Measurements from ENCODE around the gene NKD1. TPM values are rescaled to one million over a fixed set of nuclear protein-coding genes. Genes with fewer than 3 reads are reported as not detected.

NKD1 gene
- total RNA-seq, 2 experiments from 2014 or later, result 0.04 to 0.06 TPM

DNA sequence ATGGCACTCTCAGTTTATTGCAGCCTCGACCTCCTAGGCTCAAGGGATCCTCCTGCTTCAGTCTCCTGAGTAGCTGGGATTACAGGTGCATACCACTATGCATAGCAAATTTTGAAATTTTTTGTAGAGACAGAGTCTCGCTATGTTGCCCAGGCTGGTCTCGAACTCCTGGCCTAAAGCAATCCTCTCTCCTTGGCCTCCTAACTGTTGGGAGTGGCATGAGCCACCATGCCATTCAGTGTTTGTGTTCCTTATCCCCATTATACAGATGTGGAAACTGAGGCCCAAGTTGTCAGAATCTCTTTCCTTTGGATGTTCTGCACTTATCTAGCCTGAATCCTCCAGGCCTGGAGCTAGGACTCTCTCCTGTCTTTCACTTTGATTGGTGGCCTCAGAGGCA lies 40.8 kb upstream of the NKD1 start:
- H4K20me1 ChIP-seq (ENCODE audit: insufficient read depth, low read length), result no peaks in the 10 kb centered on the region
- no peak overlapping the region for H3K27ac ChIP-seq (ENCODE audit: low read depth, low read length, poor library complexity, severe bottlenecking)
- H3K9me2 ChIP-seq (ENCODE audit: insufficient read depth, low read length), result no peaks in the 10 kb centered on the region
- ChIA-PET POLR2A (no interaction called here), CTCF (ENCODE audit: unreplicated experiment) (interaction anchor here (0.6 kb wide), 1 partner anchor 22 kb away, joined by 3 read pairs; no protein-coding TSS in a partner anchor)
- DNase-seq (ENCODE audit: low spot score), result no peak
- intact Hi-C loops (cut with micrococcal nuclease; ENCODE audit: unreplicated experiment), result loop anchor here (10.0 kb wide), 1 partner anchor 133 kb away; no protein-coding TSS in a partner anchor
- no peak overlapping the region for H3K4me3 ChIP-seq (ENCODE audit: low read depth, low read length, poor library complexity, severe bottlenecking)
- no TSS peak for BruUV-seq (replicated peaks)
- H3K4me2 ChIP-seq (ENCODE audit: low read length), result no peak overlapping the region
- no peaks in the 10 kb centered on the region for H3K79me2 ChIP-seq (ENCODE audit: insufficient read depth, low read depth, low read length)
- H3K36me3 ChIP-seq (ENCODE audit: insufficient read depth, low read length), result no peaks in the 10 kb centered on the region
- no peak overlapping the region for H2AFZ ChIP-seq (ENCODE audit: low read length)
- TF ChIP-seq EZH2phosphoT487 (IDR thresholded peaks at IDR 0.05; ENCODE audit: borderline replicate concordance, low read depth, low read length), result no peak
- TF ChIP-seq, protein P1, sequence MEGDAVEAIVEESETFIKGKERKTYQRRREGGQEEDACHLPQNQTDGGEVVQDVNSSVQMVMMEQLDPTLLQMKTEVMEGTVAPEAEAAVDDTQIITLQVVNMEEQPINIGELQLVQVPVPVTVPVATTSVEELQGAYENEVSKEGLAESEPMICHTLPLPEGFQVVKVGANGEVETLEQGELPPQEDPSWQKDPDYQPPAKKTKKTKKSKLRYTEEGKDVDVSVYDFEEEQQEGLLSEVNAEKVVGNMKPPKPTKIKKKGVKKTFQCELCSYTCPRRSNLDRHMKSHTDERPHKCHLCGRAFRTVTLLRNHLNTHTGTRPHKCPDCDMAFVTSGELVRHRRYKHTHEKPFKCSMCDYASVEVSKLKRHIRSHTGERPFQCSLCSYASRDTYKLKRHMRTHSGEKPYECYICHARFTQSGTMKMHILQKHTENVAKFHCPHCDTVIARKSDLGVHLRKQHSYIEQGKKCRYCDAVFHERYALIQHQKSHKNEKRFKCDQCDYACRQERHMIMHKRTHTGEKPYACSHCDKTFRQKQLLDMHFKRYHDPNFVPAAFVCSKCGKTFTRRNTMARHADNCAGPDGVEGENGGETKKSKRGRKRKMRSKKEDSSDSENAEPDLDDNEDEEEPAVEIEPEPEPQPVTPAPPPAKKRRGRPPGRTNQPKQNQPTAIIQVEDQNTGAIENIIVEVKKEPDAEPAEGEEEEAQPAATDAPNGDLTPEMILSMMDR (conservative IDR thresholded peaks at IDR 0.05; ENCODE audit: low read length), result no peak
- H3K4me1 ChIP-seq (ENCODE audit: insufficient read depth, low read length, poor library complexity, severe bottlenecking), result no peaks in the 10 kb centered on the region
- H3K9me3 ChIP-seq (ENCODE audit: low read length), result no peaks in the 10 kb centered on the region

DNA sequence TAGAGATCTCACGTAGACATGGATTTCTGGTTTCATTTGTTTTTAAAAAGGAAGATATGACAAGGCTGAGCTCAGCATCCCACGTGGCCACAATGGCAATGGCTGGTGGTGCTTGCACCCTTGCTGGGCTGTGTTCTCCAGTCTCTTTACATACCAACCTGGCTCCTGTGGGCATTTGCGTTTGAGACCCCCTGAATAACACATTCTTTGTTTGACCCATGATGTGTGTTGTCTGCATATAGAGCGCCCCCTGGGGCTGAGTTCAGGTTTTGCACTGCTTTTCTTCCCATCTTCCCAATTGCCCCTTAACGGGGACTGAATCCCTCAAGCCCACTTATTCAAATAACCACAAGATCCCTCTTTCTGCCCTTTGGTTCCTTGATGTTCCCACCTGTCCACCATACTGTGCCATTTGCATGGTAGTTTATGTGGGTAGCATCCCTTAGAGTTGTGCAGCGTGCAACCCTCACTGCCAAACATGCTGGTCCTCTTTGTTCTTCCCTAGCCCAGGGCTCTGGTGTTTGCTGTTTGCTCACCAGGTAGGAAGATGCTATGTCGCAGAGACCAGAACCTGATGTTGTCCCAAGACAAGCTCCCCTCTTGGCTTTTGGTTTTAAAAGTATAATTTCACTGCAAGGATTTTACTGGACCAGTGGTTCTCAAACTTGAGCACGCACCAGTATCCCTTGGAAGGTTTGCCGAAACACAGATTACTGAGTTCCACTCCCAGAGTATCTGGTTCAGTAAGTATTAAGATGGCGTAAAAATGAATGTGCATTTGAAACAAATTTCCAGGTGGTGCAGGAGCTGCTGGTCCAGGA lies 38.5 kb upstream of the NKD1 start:
- no TSS peak for BruUV-seq (replicated peaks)
- ChIA-PET CTCF (ENCODE audit: unreplicated experiment) (interaction anchor here (0.6 kb wide), 1 partner anchor 791 kb away, joined by 3 read pairs; no protein-coding TSS in a partner anchor), POLR2A (no interaction called here)
- intact Hi-C loops (cut with micrococcal nuclease; ENCODE audit: unreplicated experiment), result loop anchor here (10.0 kb wide), 2 partner anchors 135 to 295 kb away; no protein-coding TSS in a partner anchor
- H3K4me1 ChIP-seq (ENCODE audit: insufficient read depth, low read length, poor library complexity, severe bottlenecking), result no peaks in the 10 kb centered on the region
- TF ChIP-seq, protein P1 (conservative IDR thresholded peaks at IDR 0.05; ENCODE audit: low read length), result peak; percentile 89
- no peak for TF ChIP-seq EZH2phosphoT487 (IDR thresholded peaks at IDR 0.05; ENCODE audit: borderline replicate concordance, low read depth, low read length)
- no peaks in the 10 kb centered on the region for H4K20me1 ChIP-seq (ENCODE audit: insufficient read depth, low read length)
- no peak overlapping the region for H3K4me2 ChIP-seq (ENCODE audit: low read length)
- no peaks in the 10 kb centered on the region for H3K9me3 ChIP-seq (ENCODE audit: low read length)
- H3K36me3 ChIP-seq (ENCODE audit: insufficient read depth, low read length), result no peaks in the 10 kb centered on the region
- H3K27ac ChIP-seq (ENCODE audit: low read depth, low read length, poor library complexity, severe bottlenecking), result no peak overlapping the region
- DNase-seq (ENCODE audit: low spot score), result peak; percentile 35
- H2AFZ ChIP-seq (ENCODE audit: low read length), result no peak overlapping the region
- no peaks in the 10 kb centered on the region for H3K9me2 ChIP-seq (ENCODE audit: insufficient read depth, low read length)
- H3K79me2 ChIP-seq (ENCODE audit: insufficient read depth, low read depth, low read length), result no peaks in the 10 kb centered on the region
- no peak overlapping the region for H3K4me3 ChIP-seq (ENCODE audit: low read depth, low read length, poor library complexity, severe bottlenecking)

DNA sequence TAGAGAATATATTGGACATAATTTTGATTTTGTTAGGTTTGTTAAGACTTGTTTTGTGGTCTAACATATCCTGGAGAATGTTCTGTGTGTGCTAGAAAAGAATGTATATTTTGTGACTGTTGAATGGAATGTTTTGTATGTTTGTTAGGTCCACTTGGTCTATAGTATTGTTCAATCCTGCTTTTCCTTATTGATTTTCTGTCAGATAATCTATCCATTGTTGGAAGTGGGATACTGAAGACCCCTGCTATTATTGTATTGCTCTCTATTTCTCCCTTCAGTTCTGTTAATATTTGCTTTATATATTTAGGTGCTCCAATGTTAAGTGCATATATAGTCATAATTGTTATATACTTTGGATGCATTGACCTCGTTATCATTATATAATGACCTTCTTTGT lies 33.0 kb upstream of the NKD1 start:
- no peaks in the 10 kb centered on the region; the same call in 1 of the 2 replicates for H3K9me2 ChIP-seq (ENCODE audit: insufficient read depth, low read length)
- no peaks in the 10 kb centered on the region for H3K79me2 ChIP-seq (ENCODE audit: insufficient read depth, low read depth, low read length)
- no peak overlapping the region for H3K4me3 ChIP-seq (ENCODE audit: low read depth, low read length, poor library complexity, severe bottlenecking)
- no TSS peak for BruUV-seq (replicated peaks)
- intact Hi-C loops (cut with micrococcal nuclease; ENCODE audit: unreplicated experiment), result loop anchor here (10.0 kb wide), 1 partner anchor 300 kb away; no protein-coding TSS in a partner anchor
- DNase-seq (ENCODE audit: low spot score), result no peak
- no peaks in the 10 kb centered on the region for H3K36me3 ChIP-seq (ENCODE audit: insufficient read depth, low read length)
- no peak overlapping the region for H3K27ac ChIP-seq (ENCODE audit: low read depth, low read length, poor library complexity, severe bottlenecking)
- H3K4me1 ChIP-seq (ENCODE audit: insufficient read depth, low read length, poor library complexity, severe bottlenecking), result no peaks in the 10 kb centered on the region
- no peak overlapping the region for H2AFZ ChIP-seq (ENCODE audit: low read length)
- H4K20me1 ChIP-seq (ENCODE audit: insufficient read depth, low read length), result no peaks in the 10 kb centered on the region
- ChIA-PET POLR2A (interaction anchor here (0.7 kb wide), 1 partner anchor 78 kb away, joined by 4 read pairs; no protein-coding TSS in a partner anchor), CTCF (ENCODE audit: unreplicated experiment) (no interaction called here)
- peaks cover 5% of the 10 kb centered on the region; the same call in 1 of the 2 replicates for H3K9me3 ChIP-seq (ENCODE audit: low read length)
- no peak for TF ChIP-seq EZH2phosphoT487 (IDR thresholded peaks at IDR 0.05; ENCODE audit: borderline replicate concordance, low read depth, low read length)
- TF ChIP-seq, protein P1 (conservative IDR thresholded peaks at IDR 0.05; ENCODE audit: low read length), result no peak
- H3K4me2 ChIP-seq (ENCODE audit: low read length), result no peak overlapping the region
